GM12873 (cell line): Measurements from ENCODE around the gene PTGR3.

Source experiments
- TF ChIP-seq, protein P1 (sequence below): IDR thresholded peaks from 2 replicates; pipeline ENCODE4 v1.5.1; 2012; ENCODE audit warnings: low read depth, mild to moderate bottlenecking, moderate library complexity, low read length, control low read depth; ENCODE audit not compliant: insufficient read depth; ENCODE audit errors: missing control alignments

The PTGR3 gene

DNA sequence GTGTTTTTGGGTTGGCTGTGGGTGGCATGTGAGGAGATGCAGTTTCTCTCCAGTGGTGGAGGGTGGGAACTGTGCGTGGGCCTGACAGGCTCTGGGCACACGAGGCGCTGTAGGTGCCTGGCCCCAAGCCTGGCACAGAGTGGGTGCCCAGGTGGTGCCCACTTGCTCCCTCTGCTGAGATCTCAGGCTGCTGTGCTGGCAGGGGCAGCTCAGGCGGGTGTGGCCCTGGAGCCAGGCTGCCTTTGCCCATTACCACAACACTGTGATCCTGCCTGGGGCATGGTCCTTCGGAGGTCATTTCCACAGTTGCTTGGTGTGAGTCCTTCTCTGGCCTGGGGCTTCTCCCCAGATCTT, 22.1 kb upstream of the PTGR3 start:
- TF ChIP-seq, protein P1, sequence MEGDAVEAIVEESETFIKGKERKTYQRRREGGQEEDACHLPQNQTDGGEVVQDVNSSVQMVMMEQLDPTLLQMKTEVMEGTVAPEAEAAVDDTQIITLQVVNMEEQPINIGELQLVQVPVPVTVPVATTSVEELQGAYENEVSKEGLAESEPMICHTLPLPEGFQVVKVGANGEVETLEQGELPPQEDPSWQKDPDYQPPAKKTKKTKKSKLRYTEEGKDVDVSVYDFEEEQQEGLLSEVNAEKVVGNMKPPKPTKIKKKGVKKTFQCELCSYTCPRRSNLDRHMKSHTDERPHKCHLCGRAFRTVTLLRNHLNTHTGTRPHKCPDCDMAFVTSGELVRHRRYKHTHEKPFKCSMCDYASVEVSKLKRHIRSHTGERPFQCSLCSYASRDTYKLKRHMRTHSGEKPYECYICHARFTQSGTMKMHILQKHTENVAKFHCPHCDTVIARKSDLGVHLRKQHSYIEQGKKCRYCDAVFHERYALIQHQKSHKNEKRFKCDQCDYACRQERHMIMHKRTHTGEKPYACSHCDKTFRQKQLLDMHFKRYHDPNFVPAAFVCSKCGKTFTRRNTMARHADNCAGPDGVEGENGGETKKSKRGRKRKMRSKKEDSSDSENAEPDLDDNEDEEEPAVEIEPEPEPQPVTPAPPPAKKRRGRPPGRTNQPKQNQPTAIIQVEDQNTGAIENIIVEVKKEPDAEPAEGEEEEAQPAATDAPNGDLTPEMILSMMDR, result no peak

DNA sequence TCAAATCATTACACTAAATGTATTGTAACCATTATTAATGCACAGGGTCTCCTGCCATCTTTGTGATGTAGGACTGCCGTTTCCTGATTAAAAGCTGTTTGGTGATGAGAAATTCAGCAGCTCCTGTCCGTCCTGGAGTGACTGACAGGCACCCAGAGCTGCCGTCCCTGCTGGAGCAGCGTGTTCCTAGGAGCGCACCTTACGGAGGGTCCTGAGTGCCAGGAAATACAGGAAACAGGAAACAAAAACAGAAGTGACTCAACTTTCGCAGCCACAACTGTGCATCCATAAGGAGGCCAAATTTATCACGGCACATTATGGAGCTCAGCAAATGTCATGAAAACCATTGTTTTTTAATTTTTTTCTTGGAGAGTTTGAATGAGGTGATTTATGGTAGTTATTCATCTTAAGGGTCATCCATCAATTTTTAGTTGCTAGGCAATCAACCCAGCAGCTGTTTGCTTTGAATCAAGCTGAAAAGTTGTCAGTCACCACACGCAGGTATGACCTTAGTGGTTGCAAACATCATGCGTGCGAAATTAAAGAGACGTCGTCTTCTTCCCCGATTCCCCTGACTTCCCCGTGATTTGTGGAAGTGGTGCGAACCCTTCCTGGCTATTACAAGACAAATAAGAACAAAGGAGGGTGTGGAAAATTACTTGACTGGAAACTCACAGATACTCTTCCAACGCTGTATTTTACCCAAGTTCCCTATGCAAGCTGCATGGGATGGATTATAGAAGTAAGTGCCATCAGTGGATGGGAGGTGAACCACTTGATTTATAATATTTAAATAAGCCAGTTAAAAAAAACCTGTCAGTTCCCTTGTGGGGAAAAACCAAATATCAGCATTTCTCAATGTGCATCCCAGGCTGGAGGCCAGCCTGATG, 21.5 kb upstream of the PTGR3 start:
- TF ChIP-seq, protein P1, result no peak

DNA sequence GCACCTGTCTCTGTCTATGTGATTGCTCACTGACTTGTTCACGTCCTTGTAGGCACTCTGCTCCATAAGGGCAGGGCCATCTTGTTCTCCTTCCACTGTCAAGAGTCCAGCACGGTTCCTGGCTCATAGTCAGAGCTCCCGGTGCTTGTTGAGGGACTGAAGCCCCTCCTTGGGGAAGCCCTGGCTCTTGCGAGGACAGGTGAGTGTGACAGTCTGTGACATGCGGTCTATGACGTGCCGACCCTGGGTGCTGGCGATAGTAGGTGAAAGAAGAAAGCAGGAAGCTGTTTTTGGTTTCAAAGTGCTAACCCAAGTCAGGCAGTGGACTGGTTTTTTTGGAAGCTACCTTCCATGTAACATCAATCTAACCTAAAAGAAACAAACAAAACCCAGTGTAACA, 20.5 kb upstream of the PTGR3 start:
- TF ChIP-seq, protein P1, result no peak

DNA sequence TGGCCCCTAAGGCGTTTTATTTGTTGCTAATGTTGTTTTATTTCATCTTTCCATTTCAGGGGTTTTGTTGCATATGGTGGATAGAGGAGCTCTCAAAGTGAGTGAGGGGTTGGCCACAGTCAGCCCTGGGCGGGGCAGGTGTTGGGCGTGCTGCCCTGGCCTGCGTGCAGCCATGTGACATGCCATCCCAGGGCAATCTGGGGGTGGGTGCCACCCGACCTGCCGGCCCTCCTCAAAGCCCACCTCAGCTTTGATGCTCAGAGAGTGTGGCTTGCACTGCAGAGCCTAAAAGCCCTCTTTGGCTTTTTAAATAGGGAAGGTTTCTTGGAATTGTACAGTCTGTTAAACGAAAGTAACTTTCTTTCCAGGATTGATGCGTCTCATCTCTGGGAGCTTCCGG, 20.0 kb upstream of the PTGR3 start:
- TF ChIP-seq, protein P1, result no peak

DNA sequence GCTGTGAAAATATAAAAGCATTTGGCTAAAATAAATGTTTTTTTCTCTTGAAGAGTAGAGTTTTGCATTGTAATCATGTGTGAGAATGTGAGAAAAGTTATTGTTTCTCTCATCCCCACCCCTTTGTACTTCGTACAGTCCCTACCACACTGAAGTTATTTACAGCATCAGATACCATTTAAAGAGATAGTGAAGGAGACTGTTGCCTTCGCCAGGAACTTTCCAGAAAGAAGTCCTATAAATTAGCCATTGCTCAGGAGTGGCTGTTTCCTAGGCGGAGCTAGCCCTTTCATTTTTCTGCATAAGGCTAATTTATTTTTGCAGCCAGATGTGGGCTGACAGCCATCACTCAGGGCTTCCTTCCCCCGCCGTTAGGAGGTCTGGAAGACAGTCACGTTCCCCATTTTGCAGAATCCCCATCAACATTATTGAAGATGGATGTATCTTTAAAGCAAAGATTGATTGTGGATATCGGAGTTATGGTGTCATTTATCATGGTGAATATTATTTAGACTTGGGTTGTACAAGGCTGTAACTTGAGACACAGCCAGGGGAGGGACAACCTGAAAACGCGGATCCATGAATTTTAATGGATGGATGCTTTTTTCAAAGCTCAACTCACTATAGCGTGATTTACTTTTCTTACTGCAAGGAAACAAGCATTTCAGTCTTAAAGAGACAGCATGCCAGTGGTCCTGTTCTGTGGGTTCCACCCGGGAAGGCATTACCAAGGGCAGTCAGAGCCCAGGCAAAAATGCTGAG, 18.8 kb upstream of the PTGR3 start:
- TF ChIP-seq, protein P1, result no peak

DNA sequence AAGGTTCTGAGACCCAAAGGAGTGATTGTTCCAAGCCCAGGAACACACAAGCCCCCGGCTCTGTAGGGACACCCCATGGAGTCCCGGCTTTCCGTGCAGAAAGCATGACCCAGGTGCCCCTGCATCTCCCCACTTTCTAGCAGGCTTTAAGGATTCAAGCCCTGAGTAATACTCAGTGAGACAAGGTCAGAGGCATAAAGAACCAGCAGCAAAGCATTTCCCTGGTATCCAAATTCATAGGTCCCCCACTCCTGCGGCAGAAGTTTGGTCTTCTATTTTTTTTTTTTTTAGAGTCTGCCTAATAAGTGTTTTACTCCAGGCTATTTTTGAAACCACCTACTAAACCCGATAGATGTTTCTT, 18.0 kb upstream of the PTGR3 start:
- TF ChIP-seq, protein P1, result no peak

DNA sequence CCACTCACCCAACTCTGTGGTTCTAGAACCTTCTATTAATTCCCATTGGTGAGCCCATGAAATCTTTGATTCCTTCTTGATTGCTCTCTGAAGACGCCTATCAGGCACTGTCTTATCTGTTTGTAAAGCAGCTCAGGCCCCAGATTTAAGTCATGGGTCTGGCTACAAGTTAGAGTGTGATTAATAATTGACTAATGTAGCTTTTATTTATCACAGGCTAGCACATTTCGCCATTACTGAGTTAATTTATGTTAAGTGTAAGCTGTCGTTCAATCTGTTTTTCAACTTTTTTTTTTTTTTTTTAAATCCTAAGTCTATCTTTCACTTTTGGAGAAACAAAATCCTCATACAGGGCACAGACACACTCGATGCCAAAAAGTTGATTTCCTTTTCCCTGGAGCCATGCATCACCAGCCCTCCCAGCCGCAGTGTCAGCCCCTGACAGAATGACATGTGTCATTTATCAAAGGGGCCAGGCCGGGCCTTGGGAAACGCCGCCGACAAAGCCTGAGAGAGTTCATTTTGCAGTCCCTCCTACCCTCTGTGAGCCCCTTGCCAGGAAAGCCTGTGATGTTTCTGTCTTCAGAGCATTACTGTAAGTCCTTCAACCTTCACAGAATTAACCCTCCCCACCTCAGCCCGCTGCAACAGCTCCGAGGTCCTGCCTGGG, 17.5 kb upstream of the PTGR3 start:
- TF ChIP-seq, protein P1, result no peak
